Renal cortical epithelial cell (primary cell): ENCODE results near the gene CARD6. TPM values are rescaled to one million over a fixed set of nuclear protein-coding genes. Genes with fewer than 3 reads are reported as not detected.
A peak's percentile ranks its signal among the peaks of the same experiment; 100 is the strongest.
"Not testable (repeated sequence)": the region's sequence is repeated elsewhere in the genome, so short reads cannot be mapped to it uniquely, and the experiment has no call there.

Source experiments
- DNase-seq: peaks from one replicate; pipeline ENCODE4 v3.0.0-alpha.2; 2011; ENCODE audit warnings: low read depth
- total RNA-seq: library from RNA; depleted of rRNA; stranded (reverse); fragments of >200 nt; gene quantifications from 2 replicates; pipeline ENCODE4 v1.2.3, GENCODE V29; 2014

CARD6 gene
- total RNA-seq, 1 donor from 2014 or later: 7.0 TPM

DNA sequence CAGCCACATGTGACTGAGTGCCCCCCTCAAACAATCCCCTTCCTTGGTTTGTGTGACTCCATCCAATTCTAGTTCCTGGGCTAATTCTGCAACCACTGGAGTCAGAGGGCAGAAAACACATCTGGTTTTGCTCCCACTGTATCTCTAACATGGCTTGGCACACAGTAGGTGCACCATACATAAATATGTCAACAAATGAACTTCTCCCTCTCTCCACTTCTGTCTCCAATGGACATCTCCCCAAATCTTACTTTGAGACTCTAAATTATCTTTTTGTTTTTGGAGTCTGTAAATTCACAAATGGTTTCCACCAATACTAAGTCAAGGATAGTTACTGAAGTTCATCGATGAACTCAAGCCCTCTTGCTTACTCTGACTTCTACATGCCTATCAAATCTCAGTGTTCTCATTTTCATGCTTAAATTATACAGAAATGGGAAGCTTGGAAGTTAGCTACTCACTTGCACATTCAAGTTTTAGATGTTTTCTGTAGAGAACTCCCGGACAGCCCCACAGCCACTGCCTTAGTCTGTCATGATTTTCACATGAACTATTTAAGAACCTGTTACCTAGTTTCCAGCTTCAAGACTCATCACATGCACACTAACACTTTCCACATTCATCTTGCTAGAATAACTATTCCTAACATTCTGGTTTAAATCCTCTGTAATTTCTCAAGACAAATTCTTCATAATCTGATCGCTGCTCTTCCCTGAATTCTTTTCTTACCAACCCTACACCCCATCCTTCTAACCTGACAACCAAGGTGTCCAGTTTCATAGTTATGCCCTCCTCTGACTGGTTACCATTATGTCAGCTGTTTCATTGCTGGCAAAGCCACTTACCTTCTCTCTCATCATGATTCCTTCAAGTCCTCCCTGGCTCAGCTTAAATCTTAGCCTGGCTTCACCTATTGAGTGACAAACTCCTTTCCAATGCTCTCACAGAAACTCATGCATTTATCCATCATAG, 12.2 kb upstream of the CARD6 start:
- no peak for DNase-seq

DNA sequence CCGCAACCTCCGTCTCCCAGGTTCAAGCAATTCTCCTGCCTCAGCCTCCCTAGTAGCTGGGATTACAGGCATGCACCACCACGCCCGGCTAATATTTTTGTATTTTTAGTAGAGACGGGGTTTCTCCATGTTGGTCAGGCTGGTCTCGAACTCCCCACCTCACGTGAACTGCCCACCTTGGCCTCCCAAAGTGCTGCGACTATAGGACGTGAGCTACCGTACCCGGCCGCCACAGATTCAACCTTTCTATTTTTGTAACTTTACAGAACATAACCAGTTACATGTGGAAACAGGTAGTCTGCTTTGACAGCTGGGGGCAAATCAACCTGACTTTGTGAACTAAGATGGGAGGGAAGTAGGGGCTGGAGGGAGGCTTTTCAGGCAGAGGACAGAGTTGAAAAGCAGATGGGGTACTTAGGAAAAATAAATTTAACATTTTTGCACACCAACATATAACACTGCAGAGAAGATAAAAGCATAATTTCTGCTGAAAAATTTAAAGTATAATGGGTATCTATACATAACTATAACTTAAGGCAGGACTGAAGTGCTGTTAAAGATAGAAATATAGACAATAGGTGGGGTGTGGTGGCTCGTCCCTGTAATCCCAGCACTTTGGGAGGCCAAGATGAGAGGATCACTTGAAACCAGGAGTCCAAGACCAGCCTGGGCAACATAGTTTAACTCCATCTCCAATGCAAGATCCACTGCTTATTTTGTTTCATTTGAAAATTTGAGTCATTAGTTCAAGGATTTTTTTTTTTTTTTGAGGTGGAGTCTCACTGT, 11.2 kb upstream of the CARD6 start:
- DNase-seq: no peak

DNA sequence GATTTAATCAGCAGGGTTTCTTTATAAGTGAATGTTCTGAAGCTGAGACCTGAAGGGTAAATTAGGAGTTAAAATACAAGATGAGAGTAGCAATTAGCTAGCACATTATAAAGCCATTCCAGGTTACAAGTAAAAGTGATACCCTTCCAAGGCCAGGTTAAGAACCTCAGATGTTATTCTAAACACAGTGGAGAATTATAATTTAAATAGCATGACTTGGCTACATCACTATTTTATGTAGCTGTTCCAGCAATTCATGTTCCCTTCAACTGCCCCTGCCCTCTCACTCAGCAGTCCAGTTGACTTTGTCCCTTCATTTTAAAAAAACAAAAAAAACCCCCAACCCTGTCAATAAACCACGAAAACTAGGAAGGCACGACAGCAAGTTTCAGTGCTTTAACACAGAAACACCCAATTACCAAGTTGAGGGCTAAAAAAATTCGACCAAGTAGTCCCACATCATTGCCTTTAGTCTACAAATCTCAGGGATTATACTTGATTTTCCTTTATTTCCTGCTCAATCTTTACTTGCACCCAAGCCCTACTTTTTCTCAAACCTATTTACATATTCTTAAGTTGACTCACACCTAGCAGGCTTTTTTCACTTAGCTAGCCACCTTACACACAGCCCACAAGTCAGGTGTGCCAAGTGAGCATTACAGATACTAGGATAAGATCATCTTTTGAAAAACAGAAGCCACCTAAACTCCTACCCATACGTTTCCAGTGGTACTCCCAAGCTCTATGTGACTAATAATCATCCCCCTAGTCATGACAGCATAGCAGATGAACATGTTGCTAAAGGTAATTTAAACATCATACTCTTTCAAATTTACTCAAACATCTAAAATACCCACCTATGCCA, 9.6 kb upstream of the CARD6 start:
- DNase-seq: peak; percentile 18

DNA sequence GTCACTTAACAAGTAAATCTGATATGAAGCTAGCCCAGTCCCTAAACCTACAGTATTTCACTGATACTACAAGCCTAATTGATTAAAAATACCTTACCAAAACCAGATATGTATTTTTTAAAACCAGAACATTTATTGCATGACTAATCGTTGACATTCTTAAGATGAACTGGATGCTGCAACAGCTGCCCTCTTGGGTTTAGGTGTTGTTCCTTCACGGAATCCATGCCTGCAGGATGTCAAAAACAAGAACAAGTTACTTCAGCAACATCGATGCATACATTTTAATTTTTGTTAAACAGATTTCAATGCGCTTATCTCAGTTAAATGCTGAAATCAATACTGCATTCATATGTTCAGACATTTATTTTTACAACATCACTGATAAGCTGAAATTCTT, 8.8 kb upstream of the CARD6 start:
- no peak for DNase-seq

DNA sequence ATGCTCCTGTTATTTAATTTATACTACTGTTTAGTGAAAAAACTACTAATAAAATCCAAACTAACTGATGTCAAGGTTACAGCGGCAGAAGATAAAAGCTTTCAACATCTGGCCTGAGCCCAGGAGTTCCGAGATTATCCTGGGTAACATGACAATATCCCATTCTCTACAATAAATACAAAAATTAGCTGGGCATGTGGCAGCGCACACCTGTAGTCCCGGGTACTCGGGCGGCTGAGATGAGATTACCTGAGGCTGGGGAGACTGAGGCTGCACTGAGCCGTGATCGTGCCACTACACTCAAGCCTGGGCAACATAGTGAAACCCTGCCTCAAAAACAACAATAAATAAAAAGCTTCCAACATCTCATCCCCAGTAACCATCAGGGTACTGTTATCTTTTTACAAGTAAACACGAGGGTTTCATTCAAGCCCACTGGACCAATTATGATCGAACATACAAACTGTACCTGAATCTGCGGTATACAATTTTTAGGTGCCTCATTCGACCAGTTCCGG, 7.4 kb upstream of the CARD6 start:
- DNase-seq: no peak

DNA sequence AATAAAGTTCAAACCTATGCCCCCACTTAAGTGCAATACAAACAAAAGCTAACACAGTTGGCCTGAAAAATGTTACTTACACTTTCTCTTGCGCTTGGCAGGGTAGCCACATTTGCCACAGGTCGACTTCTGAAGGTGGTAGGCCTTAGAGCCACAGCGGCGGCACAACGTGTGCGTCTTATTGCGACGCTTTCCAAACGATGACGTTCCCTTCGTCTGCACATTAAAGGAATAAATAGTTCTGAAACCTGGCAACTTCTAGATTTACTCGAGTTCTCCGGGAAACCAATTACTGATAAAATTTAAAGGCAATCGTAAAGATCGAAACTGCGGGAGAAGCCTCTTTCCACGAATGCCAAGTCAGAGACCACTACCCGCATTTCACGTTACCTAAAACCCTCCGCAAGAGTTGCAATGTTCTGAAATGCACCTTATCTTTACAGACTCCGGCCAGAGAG, 6.7 kb upstream of the CARD6 start:
- peak; percentile 21 for DNase-seq

DNA sequence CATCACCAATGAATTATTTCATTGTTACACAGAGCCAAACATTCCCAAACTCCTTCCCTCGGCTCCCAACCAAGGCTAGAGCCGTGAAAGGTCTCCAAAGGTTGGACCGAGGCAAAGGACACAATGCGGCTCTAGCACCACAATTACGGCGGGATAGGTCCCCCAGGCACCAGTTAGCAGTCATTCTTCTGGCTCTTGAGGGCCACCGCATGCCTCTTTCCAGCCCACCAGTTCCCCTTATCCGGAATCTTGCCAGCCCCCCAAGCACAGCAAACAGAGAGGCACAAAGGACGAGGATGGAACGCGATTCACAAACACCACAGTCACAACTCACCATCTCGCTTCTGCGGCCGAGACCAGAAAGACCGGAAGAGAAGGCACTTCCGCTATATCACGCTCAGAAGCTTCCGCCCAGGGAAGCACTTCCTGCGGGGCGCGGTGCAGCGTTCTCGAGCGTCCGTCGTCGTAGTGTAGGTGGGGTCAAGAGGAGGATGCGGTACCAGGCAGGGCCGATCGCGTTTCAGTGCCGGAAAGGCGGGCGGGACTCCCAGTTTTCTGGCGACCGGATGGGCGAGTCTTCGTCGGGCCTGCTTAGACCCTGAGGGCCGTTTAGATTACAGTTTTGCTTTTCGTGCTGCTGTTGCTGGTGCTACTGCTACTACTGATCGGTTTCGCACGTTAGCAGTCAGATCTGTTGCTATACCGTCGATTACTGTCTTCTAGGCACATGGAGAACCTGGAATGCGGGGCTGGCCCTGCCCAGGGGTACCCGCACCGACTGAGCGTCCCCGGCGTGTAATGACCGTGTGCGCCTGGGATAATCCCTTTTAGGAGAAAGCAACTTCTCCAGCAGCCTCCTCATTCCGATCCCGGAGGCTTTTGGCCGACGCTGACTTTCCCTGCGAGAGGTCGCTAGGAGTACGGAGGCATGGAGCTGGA, 6.0 kb upstream of the CARD6 start, which contains the start of gene RPL37:
TSS of gene RPL37 (minus strand) at position 374 of the 939 bp plus-strand sequence. CDS start at position 337, 37 bp downstream.
- peak; percentile 91 for DNase-seq

DNA sequence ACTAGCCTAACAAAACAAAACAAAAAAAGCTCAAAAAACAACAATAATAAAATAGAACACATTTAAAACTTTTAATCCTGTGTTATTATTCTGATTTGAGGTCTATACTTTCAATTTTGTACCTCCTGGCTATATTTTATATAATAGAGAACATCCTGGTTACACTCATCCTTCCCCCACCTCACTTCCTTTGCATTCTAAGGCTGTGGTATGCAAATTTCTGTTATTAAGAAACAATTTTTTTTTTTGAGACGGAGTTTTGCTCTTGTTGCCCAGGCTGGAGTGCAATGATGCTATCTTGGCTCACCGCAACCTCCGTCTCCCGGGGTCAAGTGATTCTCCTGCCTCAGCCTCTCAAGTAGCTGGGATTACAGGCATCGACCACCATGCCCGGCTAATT, 3.1 kb upstream of the CARD6 start:
- DNase-seq: no peak

DNA sequence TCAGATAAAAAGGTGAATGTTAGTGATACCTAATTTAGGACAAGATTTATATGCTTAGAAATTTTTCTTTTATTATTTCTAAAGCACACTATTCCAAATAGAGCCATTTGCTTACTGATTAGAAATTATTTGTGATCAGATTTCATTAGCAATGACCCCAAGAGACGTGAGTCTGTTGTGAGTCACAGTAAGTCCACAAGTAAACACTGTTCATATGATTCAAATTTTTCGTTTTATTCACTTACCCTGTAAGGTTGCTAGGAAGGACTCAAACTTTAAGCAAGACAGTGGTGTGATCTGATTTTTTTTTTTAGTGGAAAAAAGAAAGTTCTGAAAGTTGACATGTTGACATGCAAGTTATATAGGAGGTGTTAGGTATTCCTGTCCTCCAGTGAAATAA, 1.2 kb downstream of the CARD6 start:
- peak; percentile 19 for DNase-seq

DNA sequence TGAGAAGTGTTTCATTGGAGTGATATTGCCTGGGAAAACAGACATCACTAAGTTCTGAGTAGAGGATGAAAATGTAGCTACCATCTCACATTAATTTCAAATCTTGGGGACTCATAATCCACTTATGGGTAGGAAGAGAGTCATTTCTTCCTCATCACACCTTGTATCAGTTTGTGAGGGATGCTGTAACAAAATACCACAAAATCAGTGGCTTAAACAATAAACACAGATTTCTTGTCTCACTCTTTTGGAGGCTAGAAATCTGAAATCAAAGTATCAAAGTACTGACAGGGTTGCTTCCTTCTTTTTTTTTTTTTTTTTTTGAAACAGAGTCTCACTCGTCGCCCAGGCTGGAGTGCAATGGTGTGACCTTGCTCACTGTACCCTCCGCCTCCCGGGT, 3.4 kb downstream of the CARD6 start:
- no peak for DNase-seq

DNA sequence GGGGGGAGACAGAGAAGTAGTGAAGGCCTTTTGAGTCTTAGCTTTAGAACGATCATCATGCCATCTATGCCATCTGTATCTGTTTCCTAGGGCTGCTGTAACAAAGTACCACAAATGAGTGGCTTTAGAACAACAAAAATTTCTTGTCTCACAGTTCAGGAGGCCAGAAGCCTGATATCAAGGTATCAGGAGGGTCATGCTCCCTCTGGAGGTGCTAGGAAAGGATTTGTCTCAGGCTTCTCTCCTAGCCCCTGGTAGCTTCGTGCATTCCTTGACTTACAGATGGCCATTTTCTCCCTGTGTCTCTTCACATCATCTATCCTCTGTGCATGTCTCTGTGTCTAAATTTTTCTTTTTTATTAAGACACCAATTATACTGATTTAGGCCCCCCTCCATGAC, 5.2 kb downstream of the CARD6 start:
- DNase-seq: no peak

DNA sequence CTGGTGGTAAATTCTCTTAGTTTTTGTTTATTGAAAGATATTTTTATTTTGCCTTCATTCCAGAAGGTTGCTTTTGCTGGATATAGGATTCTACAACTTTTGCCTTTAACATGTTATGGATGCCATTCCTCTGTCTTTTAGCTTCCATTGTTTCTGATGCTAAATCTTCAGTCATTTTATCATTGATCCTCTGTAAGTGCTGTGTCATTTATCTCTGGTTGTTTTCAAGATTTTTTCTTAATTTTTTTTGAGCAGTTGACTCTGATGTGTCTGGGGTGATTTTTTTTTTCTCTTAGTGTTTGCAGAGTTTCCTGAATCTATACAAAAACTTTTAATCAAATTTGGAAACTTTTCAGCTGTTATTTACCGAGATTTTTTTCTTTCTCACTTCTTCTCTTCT, 6.4 kb downstream of the CARD6 start:
- DNase-seq: no peak

DNA sequence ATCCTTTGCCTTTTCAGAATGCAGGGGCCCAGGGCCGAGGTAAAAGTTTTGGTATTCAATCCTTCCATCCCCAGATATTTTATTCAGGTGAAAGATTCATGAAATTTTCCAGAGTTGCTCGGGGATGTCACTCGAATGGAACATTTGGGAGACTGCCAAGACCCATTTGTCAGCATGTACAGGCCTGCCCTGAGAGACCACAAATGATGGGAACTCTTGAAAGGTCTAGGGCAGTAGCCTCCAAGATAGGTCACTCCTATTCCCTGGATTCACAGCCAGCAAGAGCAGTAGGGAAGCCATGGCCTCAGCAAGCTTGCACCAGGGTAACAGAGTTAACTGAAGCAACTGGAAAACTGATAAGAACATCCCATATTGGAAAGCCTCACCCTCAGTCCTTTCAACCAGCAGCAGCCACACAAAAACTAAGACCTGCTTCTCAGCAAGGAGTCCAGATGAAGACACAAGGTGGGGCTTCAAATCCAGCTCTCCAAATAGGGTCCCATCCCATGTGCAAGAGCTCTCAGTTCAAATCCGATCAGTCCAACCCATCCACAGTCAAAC, 12.5 kb downstream of the CARD6 start:
- peak; percentile 19 for DNase-seq

DNA sequence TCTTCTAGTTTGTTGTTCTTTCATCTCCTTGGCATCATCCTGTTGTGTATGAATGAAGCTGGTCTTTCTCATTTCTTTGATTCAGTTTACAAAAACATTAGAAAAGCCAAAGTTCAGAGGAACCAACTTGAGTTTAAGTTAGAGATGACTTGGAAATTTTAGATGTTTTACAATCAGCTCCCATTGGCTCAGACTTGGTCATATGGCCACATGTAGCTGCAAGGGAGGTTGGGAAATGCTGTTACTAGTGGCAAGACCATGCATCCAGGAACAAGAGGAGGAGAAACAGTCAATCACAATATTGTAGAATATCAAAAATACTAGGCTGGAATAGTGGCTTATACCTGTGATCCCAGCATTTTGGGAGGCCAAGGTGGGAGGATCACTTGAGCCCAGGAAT, 19.5 kb downstream of the CARD6 start:
- DNase-seq: no peak

DNA sequence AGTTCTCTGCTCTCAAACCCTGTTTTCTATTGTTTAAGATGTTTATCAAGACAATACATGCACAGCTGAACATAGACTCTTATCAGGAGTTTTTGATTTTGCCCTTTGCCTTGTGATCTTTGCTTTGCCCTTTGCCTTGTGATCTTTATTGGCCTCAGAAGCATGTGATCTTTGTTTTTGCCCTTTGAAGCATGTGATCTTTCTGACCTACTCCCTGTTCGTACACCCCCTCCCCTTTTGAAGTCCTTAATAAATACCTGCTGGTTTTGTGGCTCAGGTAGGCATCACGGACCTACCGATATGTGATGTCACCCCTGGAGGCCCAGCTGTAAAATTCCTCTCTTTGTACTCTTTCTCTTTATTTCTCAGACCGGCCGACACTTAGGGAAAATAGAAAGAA, 23.8 kb downstream of the CARD6 start:
- not testable (repeated sequence) for DNase-seq

DNA sequence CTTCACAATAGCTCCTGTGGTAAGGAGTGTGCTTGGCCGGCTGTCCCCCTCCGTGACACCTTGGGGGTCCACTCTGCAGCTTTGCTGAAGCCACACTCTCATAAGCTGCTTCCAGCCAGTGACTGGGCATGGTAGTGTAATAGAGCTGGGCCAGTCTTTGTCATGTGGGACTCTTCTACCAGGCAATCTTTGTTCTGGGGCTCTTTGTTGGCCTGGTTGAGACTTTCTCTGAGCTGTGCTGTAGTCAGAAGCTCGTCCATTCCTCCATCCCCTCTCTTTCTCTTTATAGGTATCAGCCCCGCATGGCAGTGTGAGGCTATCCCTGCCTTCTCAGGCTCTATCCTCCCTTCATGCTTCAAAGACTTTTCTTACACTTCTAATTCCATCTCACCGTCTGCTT, 25.7 kb downstream of the CARD6 start:
- no peak for DNase-seq

DNA sequence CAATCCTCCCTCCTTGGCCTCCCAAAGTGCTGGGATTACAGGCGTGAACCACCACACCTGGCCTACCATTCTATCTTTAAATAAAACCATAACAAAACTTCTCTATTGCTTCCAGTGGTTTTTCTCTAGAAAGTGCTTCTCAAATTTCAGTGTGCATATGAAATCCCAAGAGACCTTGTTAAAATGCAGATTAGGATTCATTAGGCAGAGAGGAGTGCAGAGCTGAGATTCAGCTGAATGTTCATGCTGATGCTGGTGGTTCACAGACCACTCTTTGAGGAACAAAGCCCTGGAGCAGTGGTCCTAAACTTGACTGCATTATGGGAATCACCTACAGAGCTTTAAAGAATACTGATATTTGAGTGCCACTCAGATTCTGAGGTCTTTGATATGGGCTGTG, 28.2 kb downstream of the CARD6 start:
- no peak for DNase-seq

DNA sequence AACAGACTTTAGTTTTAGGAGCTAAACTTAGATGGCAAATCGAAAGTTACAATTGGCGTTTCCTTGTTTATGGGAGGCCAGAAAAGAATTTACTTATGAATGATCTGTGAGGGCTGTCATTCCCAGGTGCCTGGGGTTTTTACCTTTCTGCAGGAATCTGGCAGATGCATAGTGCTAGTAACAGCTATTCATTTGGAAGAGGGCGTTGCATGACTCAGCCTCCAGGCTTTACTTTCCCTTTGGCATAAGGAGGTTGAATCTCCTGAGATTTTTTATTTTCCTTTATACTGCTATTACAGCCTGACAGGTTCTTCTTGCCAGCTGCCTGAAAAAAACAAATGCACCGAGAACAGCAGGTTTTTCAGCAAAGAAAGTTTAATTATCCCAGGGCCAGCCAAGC, 30.0 kb downstream of the CARD6 start:
- no peak for DNase-seq

DNA sequence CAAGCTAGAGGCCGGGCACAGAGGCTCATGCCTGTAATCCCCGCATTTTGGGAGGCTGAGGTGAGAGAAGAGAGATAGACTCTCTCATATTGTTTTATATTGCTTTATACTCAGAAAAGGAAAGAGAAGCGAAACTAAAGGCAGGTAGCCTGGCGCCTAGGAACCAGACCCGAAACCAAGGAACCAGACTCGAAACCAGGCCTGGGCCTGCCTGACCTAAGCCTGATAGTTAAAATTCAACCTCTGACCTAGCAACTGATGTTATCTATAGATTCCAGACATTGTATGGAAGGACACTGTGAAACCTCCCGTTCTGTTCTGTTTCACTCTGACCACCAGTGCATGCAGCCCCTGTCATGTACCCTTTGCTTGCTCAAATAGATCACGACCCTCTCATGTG, 31.1 kb downstream of the CARD6 start:
- DNase-seq: not testable (repeated sequence)

DNA sequence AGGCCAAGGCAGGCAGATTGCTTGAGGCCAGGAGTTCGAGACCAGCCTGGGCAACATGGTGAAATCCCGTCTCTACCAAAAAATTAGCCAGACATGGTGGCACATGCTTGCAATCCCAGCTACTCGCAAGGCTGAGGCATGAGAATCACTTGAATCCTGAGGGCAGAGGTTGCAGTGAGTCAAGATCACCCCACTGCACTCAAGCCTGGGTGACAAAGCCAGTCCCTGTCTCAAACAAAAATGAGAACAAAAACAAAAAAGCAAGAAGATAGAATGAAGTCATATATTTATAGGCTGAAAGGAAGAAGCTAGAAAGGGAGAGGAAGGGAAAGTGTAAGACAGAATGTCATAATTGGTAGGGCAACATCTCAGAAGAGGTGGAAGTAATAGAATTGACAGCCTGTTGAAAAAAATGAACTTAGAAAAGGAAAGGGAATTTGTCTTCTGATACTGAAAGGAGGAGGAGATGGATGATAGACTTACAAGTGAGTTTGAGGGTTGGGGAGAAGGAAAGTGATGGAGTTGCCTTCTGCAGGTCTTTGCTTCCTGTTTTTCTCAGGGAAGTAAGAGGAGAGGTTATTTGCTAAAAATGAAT, 32.2 kb downstream of the CARD6 start:
- no peak for DNase-seq
